Thoracic aorta (tissue), 2 donors: ENCODE results near the gene PARVA. TPM values are rescaled to one million over a fixed set of nuclear protein-coding genes. Genes with fewer than 3 reads are reported as not detected.

Source experiments
- ATAC-seq: fragments of 150-250 bp; one replicate; pipeline ENCODE4 v1.8.0; 2017; ENCODE audit warnings: low read depth; ENCODE audit not compliant: insufficient number of reproducible peaks, low FRiP score
- DNase-seq: peaks from one replicate; pipeline ENCODE4 v3.0.0-alpha.2; 2020; ENCODE audit warnings: low spot score
- H3K27ac ChIP-seq, 2 donors: fragments of 200-600 bp; sonication (generic); 1 replicate in 1 of 2; 2 replicates in 1 of 2; pipeline ENCODE4 v1.5.1; 2016; ENCODE audit warnings: mild to moderate bottlenecking in 2 of 2, moderate library complexity in 2 of 2
- H3K27me3 ChIP-seq: fragments of 200-600 bp; sonication (generic); replicated peaks from 2 replicates; pipeline ENCODE4 v1.6.0; 2016; ENCODE audit warnings: mild to moderate bottlenecking; ENCODE audit not compliant: insufficient read depth
- H3K36me3 ChIP-seq: fragments of 200-600 bp; sonication (generic); one replicate; pipeline ENCODE4 v1.5.1; 2016
- H3K4me1 ChIP-seq, 2 donors: fragments of 200-600 bp; sonication (generic); 1 replicate in 1 of 2; 2 replicates in 1 of 2; pipeline versions ENCODE4 v1.5.1 to v1.6.0; 2016; ENCODE audit warnings: low read depth in 2 of 2, mild to moderate bottlenecking in 1 of 2; ENCODE audit not compliant: control insufficient read depth in 1 of 2
- H3K4me3 ChIP-seq: fragments of 200-600 bp; sonication (generic); 2 replicates; pipeline ENCODE4 v1.5.1; 2016; ENCODE audit warnings: mild to moderate bottlenecking
- H3K9me3 ChIP-seq: fragments of 200-600 bp; sonication (generic); 2 replicates; pipeline ENCODE4 v1.5.1; 2016
- total RNA-seq, 2 donors: library from RNA; depleted of rRNA; stranded (reverse); fragments of >200 nt; gene quantifications; one replicate each; pipeline versions ENCODE4 v1.1.0 to v1.2.3, GENCODE V29; 2016
- TF ChIP-seq, protein P1 (sequence below): fragments of 200-600 bp; sonication (generic); IDR thresholded peaks from one replicate; pipeline ENCODE4 v1.5.1; 2019; ENCODE audit warnings: antibody characterized with exemption

The PARVA gene
- total RNA-seq, 2 donors from 2014 or later: 96.7 to 99.7 TPM

GRCh38 chr11:12560861-12561260 is 183.5 kb downstream of the PARVA start:
- no peaks in the 10 kb centered on the region for H3K27me3 ChIP-seq
- H3K4me3 ChIP-seq: no peak overlapping the region
- ATAC-seq (no peak), DNase-seq (no peak)
- H3K9me3 ChIP-seq: no peaks in the 10 kb centered on the region
- no peaks in the 10 kb centered on the region for H3K36me3 ChIP-seq
- H3K27ac ChIP-seq: no peak overlapping the region
- TF ChIP-seq, protein P1, sequence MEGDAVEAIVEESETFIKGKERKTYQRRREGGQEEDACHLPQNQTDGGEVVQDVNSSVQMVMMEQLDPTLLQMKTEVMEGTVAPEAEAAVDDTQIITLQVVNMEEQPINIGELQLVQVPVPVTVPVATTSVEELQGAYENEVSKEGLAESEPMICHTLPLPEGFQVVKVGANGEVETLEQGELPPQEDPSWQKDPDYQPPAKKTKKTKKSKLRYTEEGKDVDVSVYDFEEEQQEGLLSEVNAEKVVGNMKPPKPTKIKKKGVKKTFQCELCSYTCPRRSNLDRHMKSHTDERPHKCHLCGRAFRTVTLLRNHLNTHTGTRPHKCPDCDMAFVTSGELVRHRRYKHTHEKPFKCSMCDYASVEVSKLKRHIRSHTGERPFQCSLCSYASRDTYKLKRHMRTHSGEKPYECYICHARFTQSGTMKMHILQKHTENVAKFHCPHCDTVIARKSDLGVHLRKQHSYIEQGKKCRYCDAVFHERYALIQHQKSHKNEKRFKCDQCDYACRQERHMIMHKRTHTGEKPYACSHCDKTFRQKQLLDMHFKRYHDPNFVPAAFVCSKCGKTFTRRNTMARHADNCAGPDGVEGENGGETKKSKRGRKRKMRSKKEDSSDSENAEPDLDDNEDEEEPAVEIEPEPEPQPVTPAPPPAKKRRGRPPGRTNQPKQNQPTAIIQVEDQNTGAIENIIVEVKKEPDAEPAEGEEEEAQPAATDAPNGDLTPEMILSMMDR: no peak
- peaks cover 18 to 27% of the 10 kb centered on the region in 2 donors for H3K4me1 ChIP-seq

GRCh38 chr11:12564012-12564411 is 186.6 kb downstream of the PARVA start:
- Histone ChIP-seq H3K36me3 (no peaks in the 10 kb centered on the region), H3K4me3 (no peak overlapping the region), H3K9me3 (no peaks in the 10 kb centered on the region), H3K4me1 (peaks cover 1 to 4% of the 10 kb centered on the region in 2 donors), H3K27ac (no peak overlapping the region), H3K27me3 (no peaks in the 10 kb centered on the region)
- ATAC-seq: no peak
- DNase-seq: no peak
- TF ChIP-seq, protein P1: no peak

DNA sequence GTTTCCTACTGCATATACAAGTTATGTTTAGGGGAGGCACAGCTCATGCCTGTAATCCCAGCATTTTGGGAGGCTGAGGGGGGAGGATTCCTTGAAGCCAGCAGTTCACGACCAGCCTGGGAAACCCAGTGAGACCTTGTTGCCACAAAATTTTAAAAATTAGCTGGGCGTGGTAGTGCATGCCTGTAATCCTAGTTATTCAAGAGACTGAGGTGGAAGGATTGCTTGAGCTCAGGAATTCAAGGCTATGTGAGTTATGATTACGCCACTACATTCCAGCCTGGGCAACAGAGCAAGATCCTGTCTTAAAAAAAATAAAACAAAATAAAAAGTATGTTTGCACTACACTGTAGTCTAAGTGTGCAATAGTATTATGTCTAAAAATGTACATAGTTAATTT is 188.0 kb downstream of the PARVA start:
- Histone ChIP-seq H3K27ac (no peak overlapping the region), H3K27me3 (no peaks in the 10 kb centered on the region), H3K36me3 (no peaks in the 10 kb centered on the region), H3K4me1 (no peaks in the 10 kb centered on the region), H3K9me3 (no peaks in the 10 kb centered on the region), H3K4me3 (no peak overlapping the region)
- DNase-seq: no peak
- ATAC-seq: no peak
- TF ChIP-seq, protein P1: no peak

GRCh38 chr11:12567746-12568460 is 190.5 kb downstream of the PARVA start:
- Histone ChIP-seq H3K27ac (no peak overlapping the region), H3K4me1 (no peaks in the 10 kb centered on the region), H3K27me3 (no peaks in the 10 kb centered on the region), H3K36me3 (no peaks in the 10 kb centered on the region), H3K4me3 (no peak overlapping the region), H3K9me3 (no peaks in the 10 kb centered on the region)
- no peak for DNase-seq
- TF ChIP-seq, protein P1: no peak
- ATAC-seq: no peak

DNA sequence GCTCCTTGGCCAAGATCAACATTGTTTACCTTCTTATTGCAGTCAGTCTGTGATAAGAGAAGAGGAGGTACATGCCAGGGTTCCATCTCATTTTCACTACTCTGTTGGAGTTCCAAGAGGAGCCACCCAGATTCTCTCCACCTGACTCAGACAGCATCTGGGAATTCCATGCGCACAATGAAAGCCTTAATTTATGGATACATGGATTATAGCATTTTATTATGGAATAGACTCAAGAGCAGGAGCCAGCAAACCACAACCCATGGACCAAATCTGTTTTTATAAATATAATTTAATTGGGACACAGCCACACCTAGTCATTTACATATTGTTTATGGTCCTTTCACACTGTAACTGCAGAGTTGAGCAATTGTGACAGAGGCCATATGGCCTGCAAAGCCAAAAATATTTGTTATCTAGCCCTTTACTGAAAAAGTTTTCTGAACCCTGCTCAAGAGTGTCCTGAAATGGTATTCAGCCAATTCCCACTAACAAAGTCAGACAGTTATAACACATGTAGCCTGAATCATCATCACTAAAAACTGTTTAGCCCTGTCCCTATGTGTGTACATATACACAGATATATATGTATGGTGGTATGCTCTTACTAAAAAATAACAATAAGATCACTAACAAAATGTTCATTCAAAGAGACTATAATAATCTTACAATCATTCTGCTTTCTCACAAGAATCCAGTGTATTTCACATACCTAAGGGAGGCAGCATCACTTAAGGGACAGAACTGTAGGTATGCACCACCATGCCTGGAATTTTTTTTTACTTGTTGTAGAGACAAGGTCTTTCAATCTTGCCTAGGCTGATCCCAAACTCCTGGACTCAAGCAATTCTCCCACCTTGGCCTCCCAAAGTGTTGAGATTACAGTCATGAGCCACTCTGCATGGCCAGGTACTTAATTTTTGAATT is 192.4 kb downstream of the PARVA start:
- H3K27ac ChIP-seq: no peak overlapping the region

More for the DNA sequence above, 192.4 kb downstream of the PARVA start:
- no peaks in the 10 kb centered on the region for H3K9me3 ChIP-seq
- H3K27me3 ChIP-seq: no peaks in the 10 kb centered on the region
- no peak overlapping the region for H3K4me3 ChIP-seq
- TF ChIP-seq, protein P1: no peak
- H3K36me3 ChIP-seq: no peaks in the 10 kb centered on the region
- ATAC-seq: no peak
- no peak for DNase-seq
- H3K4me1 ChIP-seq: no peaks in the 10 kb centered on the region
